ENCODE results near the gene ZIC2. TPM values are rescaled to one million over a fixed set of nuclear protein-coding genes. Genes with fewer than 3 reads are reported as not detected.

ZIC2 gene
- polyA plus RNA-seq, 1 experiment = not detected

DNA sequence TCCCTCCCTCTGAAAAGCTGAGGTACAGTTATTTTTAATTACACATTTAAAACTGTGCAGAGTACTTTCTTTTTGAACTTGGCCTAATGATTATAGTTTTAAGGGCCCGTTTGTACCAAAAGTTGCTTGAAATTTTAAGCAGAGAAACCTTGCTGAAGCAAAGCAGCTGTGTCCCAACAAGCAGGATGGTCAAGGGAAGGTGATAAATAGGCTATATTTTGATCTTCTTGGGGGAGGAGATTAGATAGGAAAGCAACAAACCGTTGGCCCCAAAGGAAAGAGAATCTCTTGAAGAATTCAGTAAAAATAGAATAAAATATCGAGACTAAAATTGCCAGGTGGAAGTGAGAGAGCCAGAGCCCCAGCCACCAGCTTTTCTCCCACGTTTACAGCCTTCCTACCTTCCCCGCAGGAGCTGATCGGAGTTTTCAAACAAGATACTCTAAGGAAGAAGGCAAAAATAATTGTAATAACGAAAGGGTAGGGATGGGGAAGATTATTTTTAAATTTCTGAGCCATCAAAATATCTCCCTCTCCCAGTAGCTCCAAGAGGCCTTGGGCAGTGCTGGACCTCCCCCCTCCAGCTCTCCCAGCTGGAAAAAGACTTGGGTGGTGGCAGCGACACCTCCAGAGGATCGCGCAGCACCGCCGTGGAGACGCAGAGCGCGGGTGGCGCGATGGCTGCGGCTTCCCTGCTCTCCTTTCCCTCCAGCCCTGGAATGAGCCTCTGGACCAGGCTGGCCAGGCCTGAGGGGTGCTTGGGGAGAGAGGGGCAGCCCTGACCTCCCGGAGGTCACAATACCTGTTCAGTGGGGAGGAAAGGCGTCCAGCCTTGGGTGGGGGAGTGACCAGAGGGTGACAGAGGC, 5.8 kb downstream of the ZIC2 start:
- TF ChIP-seq, protein P1, sequence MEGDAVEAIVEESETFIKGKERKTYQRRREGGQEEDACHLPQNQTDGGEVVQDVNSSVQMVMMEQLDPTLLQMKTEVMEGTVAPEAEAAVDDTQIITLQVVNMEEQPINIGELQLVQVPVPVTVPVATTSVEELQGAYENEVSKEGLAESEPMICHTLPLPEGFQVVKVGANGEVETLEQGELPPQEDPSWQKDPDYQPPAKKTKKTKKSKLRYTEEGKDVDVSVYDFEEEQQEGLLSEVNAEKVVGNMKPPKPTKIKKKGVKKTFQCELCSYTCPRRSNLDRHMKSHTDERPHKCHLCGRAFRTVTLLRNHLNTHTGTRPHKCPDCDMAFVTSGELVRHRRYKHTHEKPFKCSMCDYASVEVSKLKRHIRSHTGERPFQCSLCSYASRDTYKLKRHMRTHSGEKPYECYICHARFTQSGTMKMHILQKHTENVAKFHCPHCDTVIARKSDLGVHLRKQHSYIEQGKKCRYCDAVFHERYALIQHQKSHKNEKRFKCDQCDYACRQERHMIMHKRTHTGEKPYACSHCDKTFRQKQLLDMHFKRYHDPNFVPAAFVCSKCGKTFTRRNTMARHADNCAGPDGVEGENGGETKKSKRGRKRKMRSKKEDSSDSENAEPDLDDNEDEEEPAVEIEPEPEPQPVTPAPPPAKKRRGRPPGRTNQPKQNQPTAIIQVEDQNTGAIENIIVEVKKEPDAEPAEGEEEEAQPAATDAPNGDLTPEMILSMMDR (IDR thresholded peaks at IDR 0.05; ENCODE audit: insufficient read depth, low read depth, low read length) = no peak
- ChIA-PET CTCF (interaction anchor here (1.4 kb wide), 1 partner anchor 18 kb away, joined by 5 read pairs; no protein-coding TSS in a partner anchor), POLR2A (no interaction called here)
- H3K27me3 ChIP-seq (ENCODE audit: control insufficient read depth, insufficient read depth, low read length) = peaks cover 76% of the 10 kb centered on the region
- no peak for DNase-seq (ENCODE audit: low read depth)
- H3K4me3 ChIP-seq (ENCODE audit: low read depth, low read length) = no peak overlapping the region
- no peaks in the 10 kb centered on the region for H3K36me3 ChIP-seq (ENCODE audit: control insufficient read depth, insufficient read depth, low read length)

DNA sequence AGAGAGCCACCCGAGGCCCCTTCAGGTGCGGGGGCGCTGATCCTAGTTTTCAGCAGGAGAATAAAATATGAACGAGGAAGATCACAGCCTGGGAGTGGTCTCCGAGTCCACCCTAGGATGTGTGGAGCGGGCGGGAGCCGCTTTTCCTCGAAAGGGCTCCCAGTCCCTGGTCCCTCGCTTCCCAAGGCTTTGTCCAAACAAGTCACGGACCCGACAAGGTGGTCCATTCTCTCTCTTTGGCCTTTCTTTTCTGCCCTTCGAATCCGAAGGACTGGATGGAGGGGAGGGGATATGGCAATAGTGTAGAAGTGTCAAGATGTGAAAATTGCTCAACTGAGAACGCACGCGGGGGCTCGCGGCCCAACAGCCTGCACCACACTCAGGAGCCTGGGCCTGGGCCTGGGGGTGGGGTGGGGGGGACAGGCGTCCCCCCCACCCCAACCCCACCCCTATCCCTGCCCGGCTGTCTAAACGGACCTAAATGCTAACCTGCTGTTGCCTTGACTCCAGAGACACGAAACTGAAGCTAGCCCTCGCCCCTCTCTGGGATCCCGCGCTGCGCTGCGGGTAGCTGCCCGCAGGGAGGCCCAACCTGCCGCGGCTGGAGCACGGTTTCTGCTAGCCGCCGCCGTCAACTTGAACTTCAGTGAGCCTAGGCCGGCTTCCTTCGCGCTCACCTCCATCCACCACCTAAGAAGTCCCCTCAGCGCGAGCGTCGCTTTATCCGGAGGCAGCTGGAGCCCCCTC, 7.1 kb downstream of the ZIC2 start:
- TF ChIP-seq, protein P1 (IDR thresholded peaks at IDR 0.05; ENCODE audit: insufficient read depth, low read depth, low read length) = no peak
- H3K27me3 ChIP-seq (ENCODE audit: control insufficient read depth, insufficient read depth, low read length) = peaks cover 70% of the 10 kb centered on the region
- ChIA-PET POLR2A (no interaction called here), CTCF (no interaction called here)
- DNase-seq (ENCODE audit: low read depth) = no peak
- no peaks in the 10 kb centered on the region for H3K36me3 ChIP-seq (ENCODE audit: control insufficient read depth, insufficient read depth, low read length)
- no peak overlapping the region for H3K4me3 ChIP-seq (ENCODE audit: low read depth, low read length)

DNA sequence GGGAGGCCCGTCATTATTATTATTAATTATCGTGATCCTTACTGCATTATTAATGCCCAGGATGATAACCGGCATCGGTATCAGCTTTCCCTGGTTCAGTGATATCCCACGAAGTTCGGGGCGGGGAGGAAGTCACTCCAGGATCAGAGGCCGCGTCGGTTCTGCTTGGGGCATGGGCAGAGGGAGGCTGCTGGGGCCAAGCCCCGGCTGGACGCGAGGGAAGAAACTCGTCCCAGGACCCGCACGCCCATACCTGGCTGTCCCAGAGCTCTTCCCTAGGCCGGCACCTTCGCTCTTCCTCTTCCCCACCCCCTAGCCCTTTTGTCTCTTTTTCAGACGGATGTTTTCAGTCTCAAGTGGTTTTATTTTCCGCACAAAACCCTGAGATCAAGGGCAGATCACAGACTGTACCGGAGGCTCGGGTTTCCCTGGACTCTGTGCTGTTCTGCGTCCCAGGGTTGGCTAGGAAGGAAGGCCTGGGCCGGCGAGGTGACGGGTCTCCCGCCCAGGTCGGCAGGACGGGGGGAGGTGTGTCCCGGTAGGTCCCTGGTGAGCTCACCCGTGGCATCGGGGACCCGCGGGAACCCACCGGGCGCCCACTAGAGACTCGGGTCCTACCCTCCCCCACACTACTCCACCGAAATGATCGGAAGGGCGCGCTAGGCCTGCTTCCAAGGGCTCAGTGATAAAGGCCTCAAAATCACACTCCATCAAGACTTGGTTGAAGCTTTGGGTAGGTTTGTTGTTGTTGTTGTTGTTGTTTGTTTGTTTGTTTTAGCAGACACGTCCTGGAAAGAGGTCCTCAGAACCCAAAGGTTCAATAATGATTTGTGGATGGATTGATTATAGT, 7.9 kb downstream of the ZIC2 start:
- ChIA-PET CTCF (no interaction called here), POLR2A (interaction anchor here (0.7 kb wide), 1 partner anchor 8 kb away, joined by 3 read pairs; no protein-coding TSS in a partner anchor)
- H3K27me3 ChIP-seq (ENCODE audit: control insufficient read depth, insufficient read depth, low read length) = peaks cover 66% of the 10 kb centered on the region
- no peaks in the 10 kb centered on the region for H3K36me3 ChIP-seq (ENCODE audit: control insufficient read depth, insufficient read depth, low read length)
- H3K4me3 ChIP-seq (ENCODE audit: low read depth, low read length) = no peak overlapping the region
- TF ChIP-seq, protein P1 (IDR thresholded peaks at IDR 0.05; ENCODE audit: insufficient read depth, low read depth, low read length) = no peak
- DNase-seq (ENCODE audit: low read depth) = no peak

DNA sequence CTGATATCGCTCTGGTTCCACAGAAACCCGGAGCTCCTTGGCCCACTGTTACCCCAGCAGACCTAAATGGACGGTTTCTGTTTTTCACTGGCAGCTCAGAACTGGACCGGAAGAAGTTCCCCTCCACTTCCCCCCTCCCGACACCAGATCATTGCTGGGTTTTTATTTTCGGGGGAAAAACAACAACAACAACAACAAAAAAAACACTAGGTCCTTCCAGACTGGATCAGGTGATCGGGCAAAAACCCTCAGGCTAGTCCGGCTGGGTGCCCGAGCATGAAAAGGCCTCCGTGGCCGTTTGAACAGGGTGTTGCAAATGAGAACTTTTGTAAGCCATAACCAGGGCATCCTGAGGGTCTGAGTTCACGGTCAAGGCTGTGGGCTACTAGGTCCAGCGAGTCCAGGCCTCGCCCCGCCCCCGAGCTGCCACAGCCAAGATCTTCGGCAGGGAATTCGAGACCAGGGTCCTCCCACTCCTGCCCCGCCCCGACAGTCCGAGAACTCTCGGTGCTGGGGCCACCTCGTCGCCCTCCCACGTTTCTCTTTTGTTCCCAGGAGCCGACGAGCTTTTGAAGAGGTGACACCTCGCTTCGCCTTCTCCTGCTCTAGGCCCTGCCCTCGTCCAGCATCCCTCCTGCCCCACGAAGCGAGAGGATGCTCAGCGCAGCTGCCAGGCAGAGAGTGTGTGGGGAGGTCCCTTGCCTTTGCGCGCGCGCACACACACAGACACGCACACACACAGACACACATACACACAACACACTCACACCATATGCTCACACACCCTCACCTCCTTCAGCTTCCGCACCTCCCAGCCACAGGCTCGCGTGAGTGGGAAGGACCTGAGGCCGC, 8.8 kb downstream of the ZIC2 start:
- ChIA-PET CTCF (interaction anchor here (1.2 kb wide), 1 partner anchor 17 kb away, joined by 3 read pairs; no protein-coding TSS in a partner anchor), POLR2A (interaction anchor here (0.7 kb wide), 1 partner anchor 8 kb away, joined by 3 read pairs; no protein-coding TSS in a partner anchor)
- Histone ChIP-seq H3K27me3 (ENCODE audit: control insufficient read depth, insufficient read depth, low read length) (peaks cover 60% of the 10 kb centered on the region), H3K4me3 (ENCODE audit: low read depth, low read length) (no peak overlapping the region), H3K36me3 (ENCODE audit: control insufficient read depth, insufficient read depth, low read length) (no peaks in the 10 kb centered on the region)
- TF ChIP-seq, protein P1 (IDR thresholded peaks at IDR 0.05; ENCODE audit: insufficient read depth, low read depth, low read length) = no peak
- DNase-seq (ENCODE audit: low read depth) = no peak
